Measurements from ENCODE around the gene KRTAP10-6.
"Not testable (repeated sequence)": the region's sequence is repeated elsewhere in the genome, so short reads cannot be mapped to it uniquely, and the experiment has no call there.

The KRTAP10-6 gene

DNA sequence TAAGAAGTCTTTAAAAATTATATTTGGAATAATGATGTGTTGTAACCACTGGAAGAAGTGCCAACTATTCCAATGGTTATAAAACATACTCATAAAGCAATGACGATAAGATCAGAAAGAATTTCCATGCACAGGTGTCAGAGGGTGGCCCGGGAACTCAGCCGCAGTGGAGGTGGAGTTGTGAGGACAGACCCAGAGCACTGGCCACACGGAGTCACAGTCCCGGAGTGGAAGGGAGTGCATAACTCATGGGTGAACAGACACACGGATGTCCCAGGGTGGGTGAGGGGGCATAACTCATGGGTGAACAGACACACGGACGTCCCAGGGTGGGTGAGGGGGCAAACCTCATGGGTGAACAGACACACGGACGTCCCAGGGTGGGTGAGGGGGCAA, 16.3 kb downstream of the KRTAP10-6 start:
- no peak for DNase-seq

DNA sequence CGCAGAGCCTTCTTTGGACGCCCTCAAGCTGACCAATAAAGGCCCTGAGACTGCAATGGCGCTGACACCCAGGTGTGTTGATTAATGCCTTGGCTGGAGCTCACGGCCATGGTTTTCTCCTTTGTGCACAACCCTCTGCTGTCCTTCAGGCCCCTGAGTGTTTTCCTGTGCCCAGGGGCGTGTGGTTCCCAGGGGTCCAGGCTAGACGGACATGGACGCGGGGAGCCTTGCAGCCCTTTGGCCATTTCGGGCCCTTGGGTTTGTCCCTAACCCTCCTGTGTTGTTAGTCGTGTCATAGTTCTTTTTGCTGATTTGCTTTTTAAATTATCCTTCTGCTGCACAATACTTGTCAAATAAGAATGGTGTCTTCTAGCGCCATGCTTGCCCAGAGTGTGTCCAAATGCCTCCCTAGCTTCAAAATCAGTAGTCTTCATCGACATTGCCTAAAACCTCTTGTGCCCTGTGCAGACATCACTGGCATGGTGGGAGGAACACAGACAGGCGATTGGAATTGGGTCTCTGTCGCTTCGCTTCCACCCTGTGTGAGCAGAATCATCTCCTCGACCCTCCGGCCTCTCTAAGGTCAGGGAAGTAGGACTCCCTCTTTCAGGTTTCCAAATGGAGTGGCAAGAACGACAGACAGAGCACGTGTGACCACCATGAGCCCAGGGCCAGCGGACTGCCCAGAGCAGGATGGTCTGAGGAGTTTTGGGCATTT, 16.8 kb downstream of the KRTAP10-6 start:
- no peak for DNase-seq

DNA sequence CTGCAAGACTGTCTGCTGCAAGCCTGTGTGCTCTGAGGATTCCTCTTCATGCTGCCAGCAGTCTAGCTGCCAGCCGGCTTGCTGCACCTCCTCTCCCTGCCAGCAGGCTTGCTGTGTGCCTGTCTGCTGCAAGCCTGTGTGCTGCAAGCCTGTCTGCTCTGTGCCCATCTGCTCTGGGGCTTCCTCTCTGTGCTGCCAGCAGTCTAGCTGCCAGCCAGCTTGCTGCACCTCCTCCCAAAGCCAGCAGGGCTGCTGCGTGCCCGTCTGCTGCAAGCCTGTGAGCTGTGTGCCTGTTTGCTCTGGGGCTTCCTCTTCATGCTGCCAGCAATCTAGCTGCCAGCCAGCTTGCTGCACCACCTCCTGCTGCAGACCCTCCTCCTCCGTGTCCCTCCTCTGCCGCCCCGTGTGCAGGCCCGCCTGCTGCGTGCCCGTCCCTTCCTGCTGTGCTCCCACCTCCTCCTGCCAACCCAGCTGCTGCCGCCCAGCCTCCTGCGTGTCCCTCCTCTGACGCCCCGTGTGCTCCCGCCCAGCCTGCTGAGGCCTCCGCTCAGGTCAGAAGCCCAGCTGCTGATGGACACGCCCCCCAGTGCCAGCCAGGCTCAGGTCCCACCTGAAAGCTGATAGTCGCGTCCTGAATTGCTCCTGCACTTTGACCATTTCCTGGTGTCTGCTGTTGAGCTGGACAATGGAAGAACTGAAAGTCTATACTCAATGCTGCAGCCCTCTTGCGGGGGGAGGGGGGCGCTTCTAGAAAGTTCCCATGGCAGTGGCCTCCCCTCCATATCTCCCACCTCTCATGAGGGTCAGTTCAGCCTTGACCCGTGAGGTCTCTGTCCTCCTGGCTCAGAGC, 17.6 kb downstream of the KRTAP10-6 start:
- no peak for DNase-seq

DNA sequence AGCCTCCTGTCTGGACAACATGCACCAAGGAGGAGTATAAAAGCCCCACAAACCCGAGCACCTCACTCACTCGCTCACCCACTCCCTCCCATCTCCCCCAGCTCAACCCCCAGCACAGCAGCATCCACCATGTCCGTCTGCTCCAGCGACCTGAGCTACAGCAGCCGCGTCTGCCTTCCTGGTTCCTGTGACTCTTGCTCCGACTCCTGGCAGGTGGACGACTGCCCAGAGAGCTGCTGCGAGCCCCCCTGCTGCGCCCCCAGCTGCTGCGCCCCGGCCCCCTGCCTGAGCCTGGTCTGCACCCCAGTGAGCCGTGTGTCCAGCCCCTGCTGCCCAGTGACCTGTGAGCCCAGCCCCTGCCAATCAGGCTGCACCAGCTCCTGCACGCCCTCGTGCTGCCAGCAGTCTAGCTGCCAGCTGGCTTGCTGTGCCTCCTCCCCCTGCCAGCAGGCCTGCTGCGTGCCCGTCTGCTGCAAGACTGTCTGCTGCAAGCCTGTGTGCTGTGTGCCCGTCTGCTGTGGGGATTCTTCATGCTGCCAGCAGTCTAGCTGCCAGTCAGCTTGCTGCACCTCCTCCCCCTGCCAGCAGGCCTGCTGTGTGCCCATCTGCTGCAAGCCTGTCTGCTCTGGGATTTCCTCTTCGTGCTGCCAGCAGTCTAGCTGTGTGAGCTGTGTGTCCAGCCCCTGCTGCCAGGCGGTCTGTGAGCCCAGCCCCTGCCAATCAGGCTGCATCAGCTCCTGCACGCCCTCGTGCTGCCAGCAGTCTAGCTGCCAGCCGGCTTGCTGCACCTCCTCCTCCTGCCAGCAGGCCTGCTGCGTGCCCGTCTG, 18.5 kb downstream of the KRTAP10-6 start, which contains the start of gene KRTAP10-4:
Gene KRTAP10-4 (plus strand): TSS at position 100 of the 827 bp plus-strand sequence. CDS start 30 bp downstream, at position 130.
- not testable (repeated sequence) for DNase-seq

DNA sequence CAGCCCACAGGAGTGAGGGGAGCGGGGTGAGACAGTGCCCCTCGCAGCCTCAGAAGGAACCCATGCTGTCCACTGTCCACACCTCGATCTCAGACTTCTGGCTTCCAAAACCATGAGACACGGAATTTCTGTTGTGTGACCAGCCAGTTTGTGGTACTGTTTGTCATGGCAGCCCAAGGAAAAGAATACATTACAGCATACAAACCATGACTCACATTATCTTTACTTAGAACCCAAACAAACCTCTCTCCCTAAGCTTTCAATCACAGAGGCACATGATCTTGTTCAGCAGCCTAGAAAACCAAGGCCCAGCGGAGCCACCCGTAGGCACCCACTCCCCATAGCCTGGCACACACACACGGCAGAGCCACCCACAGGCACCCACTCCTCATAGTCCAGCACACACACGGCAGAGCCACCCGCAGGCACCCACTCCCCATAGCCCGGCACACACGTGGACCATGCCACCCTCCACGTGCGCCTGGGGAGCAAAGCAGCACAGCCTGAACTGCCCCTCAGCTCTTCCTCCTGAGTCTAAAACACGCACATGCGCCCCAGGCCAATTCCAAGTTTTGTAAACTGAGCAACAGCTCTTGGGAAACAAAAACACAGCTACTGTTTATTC, 19.2 kb downstream of the KRTAP10-6 start:
- no peak for DNase-seq

DNA sequence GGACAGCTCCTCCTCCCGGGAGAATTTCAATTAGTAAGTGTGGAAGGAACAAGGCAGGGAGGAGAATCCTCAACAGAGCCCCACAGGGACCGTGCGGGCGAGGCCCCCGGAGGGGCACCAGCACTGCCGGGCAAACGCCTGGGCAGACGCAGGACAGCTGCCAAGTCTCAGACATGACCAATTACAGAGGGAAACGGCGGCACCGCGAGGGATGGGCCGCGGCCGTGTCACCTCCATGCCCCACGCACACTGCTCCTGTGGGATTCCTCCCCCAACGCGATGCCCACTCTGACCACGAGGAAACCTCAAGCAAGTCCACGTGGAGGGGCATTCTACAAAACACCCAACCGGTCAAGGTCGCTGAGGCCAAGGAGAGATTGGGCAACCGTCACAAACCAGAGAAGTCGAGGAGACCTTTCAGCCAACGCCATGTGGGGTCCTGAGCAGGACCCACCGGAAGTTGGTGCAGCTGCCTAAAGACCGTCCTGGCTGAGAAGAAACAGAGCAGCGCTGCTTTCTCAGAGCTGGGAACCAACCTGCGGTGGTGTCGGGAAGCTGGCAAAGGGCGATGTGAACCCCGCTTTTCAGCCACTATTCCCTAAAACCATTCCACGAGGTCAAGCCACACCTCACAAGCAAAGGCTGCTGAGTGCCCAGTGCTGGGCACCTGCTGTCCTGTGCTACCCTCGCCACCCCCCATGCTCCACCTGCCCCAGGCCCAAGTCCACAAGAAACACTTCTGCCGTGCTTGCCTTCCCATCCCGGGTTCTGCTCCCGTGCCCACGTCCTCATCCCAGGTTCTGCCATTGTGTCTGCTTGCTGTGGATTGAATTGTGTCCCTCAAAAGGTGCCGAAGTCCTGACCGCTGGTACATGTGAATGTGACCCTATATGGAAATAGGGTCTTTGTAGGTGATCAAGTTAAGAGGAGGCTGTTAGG, 20.2 kb downstream of the KRTAP10-6 start:
- DNase-seq: no peak

DNA sequence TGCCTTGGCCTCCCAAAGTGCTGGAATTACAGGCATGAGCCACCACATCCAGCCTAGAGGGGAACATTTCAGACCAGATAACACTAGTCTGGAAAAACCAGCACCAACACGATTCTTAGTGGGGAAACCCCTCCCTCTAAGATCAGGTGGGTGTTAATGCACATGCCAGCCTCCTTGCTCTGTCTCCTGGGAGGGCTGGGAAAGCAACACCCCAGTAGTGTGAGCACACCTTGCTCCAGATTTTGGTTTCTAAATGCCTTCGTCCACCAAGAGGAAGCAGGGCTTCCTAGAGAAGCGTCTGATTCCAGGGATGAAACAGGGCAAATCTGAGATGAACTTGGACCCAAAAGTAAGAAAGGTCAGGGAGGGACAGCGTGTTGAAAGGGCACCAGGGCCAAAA, 21.0 kb downstream of the KRTAP10-6 start:
- no peak for DNase-seq

DNA sequence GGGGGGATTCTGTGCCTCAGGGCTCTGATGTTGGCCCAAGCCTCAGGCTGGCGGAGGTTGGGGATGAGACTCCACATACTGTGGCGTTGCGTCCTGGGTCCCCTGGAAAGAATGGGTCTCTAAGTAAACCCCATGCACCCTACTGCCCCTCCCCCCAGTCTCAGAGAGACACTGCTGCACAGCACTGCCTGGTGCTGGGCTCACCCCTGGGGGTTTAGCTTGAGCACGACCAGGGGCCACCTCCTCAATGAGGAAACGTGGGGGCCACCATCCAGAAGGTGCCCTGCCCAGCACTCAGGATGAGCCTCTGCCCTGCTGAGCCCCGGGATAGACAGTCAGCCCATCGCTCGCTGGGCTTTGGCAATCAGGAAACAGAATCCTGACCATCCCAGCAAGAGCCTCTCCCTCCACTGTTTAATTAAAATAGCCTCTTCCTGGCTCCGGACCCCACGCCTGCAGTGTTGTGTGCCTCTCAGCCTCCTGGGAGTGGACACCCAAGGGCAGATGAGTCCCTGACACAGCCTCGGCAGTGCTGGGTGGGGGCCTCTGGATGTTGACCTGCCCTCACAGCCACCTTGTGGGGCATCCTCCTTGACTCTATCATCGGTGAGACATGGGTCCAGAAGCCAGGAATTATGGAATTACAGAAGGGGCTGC, 22.3 kb downstream of the KRTAP10-6 start:
- no peak for DNase-seq

DNA sequence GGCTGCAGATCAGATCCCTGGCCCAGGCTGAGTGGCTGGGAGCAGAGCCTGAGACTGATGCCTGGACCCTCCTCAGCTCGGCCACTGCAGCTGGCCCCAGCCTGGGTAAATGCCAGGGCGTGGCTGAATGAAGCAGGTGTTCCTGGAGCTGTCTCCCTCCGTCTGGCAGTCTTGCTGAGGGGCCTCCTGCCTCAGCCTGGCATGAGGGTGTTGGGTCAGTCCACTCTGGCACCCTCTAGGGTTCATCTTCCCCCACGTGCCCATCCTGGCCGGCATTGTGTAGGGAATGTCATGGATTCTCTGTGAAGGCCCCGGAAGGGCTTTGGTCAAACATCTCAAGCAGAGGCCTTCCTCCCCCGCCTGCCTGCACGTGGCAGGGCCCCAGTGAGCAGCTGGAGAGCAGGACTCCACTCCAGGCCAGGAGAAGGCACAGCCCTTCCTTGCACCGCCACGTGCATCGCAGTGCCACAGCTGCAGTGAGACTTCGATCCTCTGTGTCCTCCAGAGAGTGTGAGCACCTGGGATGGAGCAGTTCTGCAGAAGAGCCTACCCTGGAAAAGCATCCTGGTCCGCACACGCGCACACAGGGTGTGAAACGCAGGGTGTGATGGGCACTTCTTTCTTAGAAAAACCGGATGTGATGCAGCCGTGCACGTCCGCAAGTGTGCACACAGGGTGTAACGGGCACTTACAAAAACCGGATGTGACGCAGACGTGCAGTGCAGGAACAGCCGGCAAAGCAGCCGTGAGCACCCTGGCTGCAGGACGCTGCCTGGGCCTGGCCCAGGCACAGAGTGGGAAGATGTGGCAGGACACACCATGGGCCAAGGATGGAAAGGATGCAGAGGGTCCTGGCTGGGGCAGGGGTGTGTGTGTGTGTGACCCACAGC, 23.4 kb downstream of the KRTAP10-6 start:
- DNase-seq: no peak

DNA sequence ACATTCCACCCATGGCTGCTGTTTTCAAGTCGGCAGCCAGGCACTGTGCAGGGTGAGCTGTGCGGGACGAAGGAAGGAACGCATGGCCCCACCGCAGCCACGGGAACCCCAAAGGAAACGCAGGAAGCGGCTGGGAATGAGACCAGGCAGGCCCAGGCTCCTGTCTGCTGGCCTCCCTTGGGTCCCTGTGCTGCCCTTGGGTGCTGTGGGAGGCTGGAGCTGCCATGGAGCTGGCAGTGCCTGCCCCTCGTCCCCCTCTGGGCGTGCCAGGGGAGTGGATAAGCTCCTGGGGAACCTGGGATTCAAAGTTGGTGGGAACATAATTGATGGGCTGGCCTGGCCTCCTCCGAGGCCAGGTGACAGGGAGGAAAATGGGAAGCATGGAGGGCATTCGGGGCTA, 24.0 kb downstream of the KRTAP10-6 start:
- no peak for DNase-seq

DNA sequence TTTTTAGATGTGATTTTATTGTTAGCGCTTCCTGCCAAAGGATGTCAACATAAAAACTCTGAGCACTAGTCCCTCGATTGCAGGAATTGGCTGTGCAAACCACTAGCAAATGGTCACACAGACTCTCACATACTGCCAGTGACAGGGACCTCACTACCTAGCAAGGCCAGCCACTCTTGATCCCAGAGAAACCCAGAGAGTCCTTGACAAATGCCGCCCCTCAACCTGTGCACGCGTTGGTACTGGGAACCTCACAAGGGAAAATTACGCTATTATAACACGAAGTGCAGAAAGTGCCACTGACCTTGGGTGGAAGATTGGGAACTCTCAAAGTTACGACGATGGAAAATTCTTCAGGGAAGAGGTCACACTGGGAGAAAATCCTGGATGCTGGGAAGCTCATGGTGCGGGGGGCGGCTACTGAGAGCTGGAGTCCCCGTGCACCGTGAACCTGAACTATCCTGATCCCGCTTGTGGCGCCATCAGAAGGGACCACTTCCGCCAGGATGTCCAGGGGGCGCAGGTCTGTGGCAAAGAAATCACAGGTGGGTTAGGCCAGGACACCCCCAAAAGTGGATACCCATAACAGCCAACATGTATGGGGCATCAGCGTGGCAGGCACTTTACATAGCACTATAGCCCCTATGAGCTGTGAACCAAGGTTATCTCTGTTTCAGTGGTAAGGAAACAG, 24.7 kb downstream of the KRTAP10-6 start:
- DNase-seq: no peak

DNA sequence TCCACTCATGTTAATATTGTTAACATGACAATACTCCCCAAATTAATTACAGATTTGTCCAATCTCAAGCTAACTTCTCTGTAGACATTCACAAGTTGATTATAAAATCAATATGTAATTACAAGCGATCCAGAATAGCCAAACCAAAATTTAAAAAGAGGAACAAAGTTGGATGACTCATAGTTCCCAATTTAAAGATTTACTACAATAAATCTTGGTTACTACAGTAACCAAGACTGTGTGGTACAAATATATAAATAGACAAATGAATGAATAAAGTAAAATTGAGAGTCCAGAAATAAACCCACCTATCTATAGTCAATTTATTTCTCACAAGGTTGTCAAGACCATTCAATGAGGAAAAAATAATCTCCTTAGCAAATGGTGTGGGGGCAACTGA, 25.9 kb downstream of the KRTAP10-6 start:
- no peak for DNase-seq

DNA sequence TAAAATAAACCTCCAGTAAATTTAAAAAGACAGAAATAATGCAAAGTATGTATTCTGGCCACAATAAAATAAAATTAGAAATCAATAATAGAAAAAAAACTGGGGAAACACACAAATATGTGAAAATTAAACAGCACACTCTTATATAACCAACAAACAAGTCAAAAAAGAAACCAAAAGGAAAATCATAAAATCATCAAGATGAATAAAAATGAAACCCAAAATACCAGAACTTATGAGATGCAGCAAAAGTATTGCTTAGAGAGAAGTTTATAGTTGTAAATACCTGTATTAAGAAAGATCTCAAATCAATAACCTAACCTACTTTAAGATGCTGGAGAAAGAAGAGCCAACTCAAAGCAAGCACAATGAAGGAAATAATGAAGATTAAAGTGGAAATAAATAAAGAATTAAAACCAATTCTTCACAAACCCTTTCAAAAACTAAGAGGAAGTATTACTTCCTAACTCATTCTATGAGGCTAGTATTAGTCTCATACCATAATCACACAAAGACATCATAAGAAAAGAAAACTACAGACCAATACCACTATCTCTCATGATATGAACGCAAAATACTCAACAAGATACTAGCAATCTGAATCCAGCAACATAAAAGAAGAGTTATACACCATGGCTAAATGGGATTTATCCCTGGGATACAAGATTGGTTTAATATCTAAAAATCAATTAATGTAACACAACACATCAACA, 27.3 kb downstream of the KRTAP10-6 start:
- no peak for DNase-seq

DNA sequence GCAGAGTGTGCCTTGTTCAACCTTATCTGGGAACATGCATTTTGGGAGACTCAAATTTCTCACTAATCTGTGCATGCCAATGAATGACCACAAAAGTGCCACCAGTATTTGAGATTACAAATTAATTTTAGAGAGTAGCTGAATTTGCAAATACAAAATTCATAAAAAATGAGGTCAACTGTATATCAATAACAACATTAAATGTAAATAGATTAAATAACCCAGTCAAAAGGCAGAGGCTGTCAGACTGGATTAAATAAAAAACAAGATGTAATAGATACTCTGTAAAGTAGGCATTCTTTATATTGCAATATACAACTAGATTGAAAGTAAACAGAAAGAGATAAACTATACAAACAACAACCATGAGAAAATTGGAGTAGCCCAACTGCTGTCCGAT, 28.2 kb downstream of the KRTAP10-6 start:
- no peak for DNase-seq

DNA sequence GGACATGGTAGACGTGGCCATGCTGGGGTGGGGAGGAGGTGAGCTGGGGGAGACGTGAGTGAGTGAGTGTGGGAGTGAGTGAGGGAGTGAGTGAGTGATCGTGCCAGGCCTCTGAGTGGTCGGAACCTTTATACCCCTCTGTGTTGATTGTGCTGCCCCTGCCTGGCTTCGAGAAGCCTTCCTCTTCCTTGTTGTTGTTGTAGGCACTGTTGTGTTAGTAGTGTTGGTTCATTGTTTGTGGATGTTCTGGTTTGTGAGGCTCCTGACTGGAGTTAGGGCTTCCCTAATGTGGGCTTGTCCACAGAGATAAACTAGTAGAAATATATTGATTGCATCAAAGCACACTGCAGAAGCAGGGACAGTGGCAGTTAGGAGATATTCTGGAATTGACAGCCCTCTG, 33.6 kb downstream of the KRTAP10-6 start, which contains the start of gene KRTAP10-3:
Gene KRTAP10-3 (minus strand): TSS at position 101 of the 400 bp plus-strand sequence. CDS start 80 bp downstream, at position 21.
- no peak for DNase-seq

DNA sequence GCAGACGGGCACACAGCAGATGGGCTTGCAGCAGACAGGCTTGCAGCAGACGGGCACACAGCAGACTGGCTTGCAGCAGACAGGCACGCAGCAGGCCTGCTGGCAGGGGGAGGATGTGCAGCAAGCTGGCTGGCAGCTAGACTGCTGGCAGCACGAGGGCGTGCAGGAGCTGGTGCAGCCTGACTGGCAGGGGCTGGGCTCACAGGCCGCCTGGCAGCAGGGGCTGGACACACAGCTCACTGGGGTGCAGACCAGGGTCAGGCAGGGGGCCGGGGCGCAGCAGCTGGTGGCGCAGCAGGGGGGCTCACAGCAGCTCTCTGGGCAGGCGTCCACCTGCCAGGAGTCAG, 34.0 kb downstream of the KRTAP10-6 start:
- not testable (repeated sequence) for DNase-seq

DNA sequence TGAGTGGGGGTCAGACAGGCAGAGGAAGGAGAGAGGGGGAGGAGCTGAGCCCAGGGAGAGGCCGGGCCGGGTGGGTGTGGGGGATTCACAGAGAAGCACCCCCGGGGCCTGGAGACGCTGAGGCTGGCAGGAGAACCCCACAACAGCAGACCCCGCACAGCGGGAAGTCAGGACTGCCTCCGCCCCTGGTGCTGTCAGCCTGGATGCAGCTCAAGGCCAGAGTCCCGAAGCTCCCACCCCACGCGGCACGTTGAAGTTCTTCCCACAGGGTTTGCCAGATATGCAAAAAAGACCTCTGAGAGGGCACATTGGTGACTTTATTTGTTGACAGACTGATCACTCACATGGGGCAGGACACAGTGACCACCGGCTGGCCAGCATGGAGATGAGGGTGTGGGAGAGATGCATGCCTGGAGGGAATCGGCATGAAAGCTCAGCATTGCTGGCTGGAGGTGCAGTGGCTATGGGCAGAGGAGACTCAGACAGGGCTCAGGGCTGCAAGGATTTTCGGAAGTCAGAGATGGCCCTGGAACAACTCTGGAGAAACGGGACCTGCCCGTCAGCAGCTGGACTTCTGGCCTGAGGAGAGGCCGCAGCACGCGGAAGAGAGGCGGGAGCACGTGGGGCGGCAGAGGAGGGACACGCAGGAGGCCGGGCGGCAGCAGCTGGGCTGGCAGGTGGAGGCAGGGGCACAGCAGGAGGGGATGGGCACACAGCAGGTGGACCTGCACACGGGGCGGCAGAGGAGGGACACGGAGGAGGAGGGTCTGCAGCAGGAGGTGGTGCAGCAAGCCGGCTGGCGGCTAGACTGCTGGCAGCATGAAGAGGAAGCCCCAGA, 34.6 kb downstream of the KRTAP10-6 start:
- peak; percentile 36 for DNase-seq

DNA sequence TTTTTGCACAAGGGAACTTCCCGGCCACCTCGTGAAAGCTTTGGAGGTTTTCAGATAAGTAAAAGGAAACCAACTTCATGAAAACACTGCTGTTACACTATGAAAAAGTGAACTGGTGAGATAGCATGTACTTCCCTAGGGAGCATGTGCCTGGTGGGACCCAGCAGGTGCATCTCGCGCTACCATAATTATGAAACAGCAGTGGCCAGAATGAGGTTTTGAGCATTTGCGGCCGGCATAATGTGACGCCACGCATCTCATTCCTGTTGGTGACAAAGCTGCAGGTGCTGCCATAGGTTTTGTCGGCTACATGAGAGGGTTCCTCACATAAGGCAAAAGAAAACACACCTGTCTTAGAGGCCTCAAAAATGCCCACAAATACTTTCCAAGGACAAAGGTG, 35.4 kb downstream of the KRTAP10-6 start:
- no peak for DNase-seq

Data from eye (tissue), 1 donor.